ENCODE data around the gene GUCA2B. TPM values are rescaled to one million over a fixed set of nuclear protein-coding genes. Genes with fewer than 3 reads are reported as not detected.

The GUCA2B gene
- total RNA-seq, 1 experiment from 2014 or later, result not detected

DNA sequence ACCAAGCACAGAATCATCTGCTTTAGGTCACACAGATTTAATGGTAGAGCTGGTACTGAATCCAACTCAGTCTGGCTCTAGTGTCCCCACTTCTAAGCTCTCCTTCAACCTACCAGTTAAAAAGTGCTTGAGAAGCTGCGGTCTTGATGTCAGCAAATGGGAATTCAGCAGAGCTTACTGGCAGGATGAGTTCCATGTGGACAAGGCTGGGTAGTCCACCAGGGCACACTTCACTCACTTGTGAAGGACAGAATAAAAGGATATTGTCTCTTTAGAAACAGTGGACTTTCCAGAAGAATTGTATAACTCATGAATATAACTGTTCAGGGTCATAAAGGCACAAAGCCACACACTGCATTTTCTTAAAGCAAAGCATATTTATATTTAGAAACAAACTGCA, 35.1 kb upstream of the GUCA2B start:
- no peak overlapping the region for H4K91ac ChIP-seq (ENCODE audit: insufficient read length, low read depth, low read length)
- H3K56ac ChIP-seq (ENCODE audit: insufficient read length, low read depth, low read length), result no peak overlapping the region
- no peak overlapping the region for H2BK120ac ChIP-seq (ENCODE audit: low read depth, low read length, poor library complexity, severe bottlenecking)
- WGBS (ENCODE audit: extremely low coverage, insufficient read length, low lambda C conversion rate), result no CpG with 5 or more reads among the region's 1 CpG
- no peak overlapping the region for H4K5ac ChIP-seq (ENCODE audit: insufficient read length, low read depth, low read length)
- H3K4me1 ChIP-seq (ENCODE audit: insufficient read depth, low read length), result peaks cover 5% of the 10 kb centered on the region; the same call in 1 of the 2 replicates
- H2AFZ ChIP-seq (ENCODE audit: low read length), result no peak overlapping the region
- no peak overlapping the region for H2BK12ac ChIP-seq (ENCODE audit: insufficient read length, low read depth, low read length)
- H4K20me1 ChIP-seq (ENCODE audit: control insufficient read depth, insufficient read depth, insufficient read length), result no peaks in the 10 kb centered on the region
- no peaks in the 10 kb centered on the region; a peak in 1 of 7 replicates for H3K36me3 Mint-ChIP-seq (ENCODE audit: insufficient read depth in 1 of 3, low read depth in 3 of 3)
- no peak overlapping the region for H3K18ac ChIP-seq (ENCODE audit: insufficient read length, low read depth, low read length)
- no peaks in the 10 kb centered on the region for H3K9me3 ChIP-seq (ENCODE audit: control insufficient read depth, low read depth, low read length)
- no peak overlapping the region for H3K9ac ChIP-seq (ENCODE audit: extremely low read depth, insufficient read length, low read length)
- H3K27me3 Mint-ChIP-seq (ENCODE audit: low read depth), result no peaks in the 10 kb centered on the region; the same call in 1 of the 2 replicates
- peaks cover 4 to 9% of the 10 kb centered on the region in 2 experiments; a peak in 3 of 5 replicates for H3K9me3 Mint-ChIP-seq
- no peak for DNase-seq
- H3K4ac ChIP-seq (ENCODE audit: low read depth, low read length), result no peak overlapping the region
- no peak overlapping the region for H3K14ac ChIP-seq (ENCODE audit: insufficient read depth, low read length)
- TF ChIP-seq, protein P1, sequence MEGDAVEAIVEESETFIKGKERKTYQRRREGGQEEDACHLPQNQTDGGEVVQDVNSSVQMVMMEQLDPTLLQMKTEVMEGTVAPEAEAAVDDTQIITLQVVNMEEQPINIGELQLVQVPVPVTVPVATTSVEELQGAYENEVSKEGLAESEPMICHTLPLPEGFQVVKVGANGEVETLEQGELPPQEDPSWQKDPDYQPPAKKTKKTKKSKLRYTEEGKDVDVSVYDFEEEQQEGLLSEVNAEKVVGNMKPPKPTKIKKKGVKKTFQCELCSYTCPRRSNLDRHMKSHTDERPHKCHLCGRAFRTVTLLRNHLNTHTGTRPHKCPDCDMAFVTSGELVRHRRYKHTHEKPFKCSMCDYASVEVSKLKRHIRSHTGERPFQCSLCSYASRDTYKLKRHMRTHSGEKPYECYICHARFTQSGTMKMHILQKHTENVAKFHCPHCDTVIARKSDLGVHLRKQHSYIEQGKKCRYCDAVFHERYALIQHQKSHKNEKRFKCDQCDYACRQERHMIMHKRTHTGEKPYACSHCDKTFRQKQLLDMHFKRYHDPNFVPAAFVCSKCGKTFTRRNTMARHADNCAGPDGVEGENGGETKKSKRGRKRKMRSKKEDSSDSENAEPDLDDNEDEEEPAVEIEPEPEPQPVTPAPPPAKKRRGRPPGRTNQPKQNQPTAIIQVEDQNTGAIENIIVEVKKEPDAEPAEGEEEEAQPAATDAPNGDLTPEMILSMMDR (conservative IDR thresholded peaks at IDR 0.05), result no peak
- no peak overlapping the region for H4K8ac ChIP-seq (replicated peaks; ENCODE audit: insufficient read length, low read depth, low read length)
- no peak overlapping the region for H2BK15ac ChIP-seq (ENCODE audit: low read depth, low read length)
- H2BK20ac ChIP-seq (ENCODE audit: low read depth, low read length, poor library complexity, severe bottlenecking), result no peak overlapping the region
- H3K4me2 ChIP-seq (ENCODE audit: insufficient read depth, insufficient read length, low read length), result no peak overlapping the region
- H3K79me2 ChIP-seq (ENCODE audit: insufficient read depth, low read length), result no peaks in the 10 kb centered on the region
- no peak overlapping the region for H3T11ph ChIP-seq (ENCODE audit: low read length)
- H2AK5ac ChIP-seq (ENCODE audit: insufficient read length, low read length), result no peak overlapping the region
- no peaks in the 10 kb centered on the region for H3K79me1 ChIP-seq (ENCODE audit: insufficient read depth, low read depth, low read length, poor library complexity, severe bottlenecking)
- H3K27ac Mint-ChIP-seq, result no peak overlapping the region
- peaks cover 10 to 12% of the 10 kb centered on the region in 2 experiments for H3K4me1 Mint-ChIP-seq
- no peak overlapping the region for H2BK5ac ChIP-seq (ENCODE audit: insufficient read length, low read length)
- H3K27me3 ChIP-seq (ENCODE audit: insufficient read depth, low read length), result no peaks in the 10 kb centered on the region
- H3K4me3 Mint-ChIP-seq, result no peak overlapping the region
- no peaks in the 10 kb centered on the region for H3K23me2 ChIP-seq (ENCODE audit: insufficient read length, low read depth, low read length, poor library complexity, severe bottlenecking)
- no peak overlapping the region for H3K27ac ChIP-seq (ENCODE audit: insufficient read length, low read depth, low read length)
- H3K23ac ChIP-seq (ENCODE audit: insufficient read length, low read depth, low read length), result no peak overlapping the region
